ENCODE data around the gene SLC51B. TPM values are rescaled to one million over a fixed set of nuclear protein-coding genes. Genes with fewer than 3 reads are reported as not detected.

The SLC51B gene
- total RNA-seq (2022; extraction: Qiagen RNA extraction): 11.4 to 16.4 TPM (median 12.7 TPM) in 5 replicates

DNA sequence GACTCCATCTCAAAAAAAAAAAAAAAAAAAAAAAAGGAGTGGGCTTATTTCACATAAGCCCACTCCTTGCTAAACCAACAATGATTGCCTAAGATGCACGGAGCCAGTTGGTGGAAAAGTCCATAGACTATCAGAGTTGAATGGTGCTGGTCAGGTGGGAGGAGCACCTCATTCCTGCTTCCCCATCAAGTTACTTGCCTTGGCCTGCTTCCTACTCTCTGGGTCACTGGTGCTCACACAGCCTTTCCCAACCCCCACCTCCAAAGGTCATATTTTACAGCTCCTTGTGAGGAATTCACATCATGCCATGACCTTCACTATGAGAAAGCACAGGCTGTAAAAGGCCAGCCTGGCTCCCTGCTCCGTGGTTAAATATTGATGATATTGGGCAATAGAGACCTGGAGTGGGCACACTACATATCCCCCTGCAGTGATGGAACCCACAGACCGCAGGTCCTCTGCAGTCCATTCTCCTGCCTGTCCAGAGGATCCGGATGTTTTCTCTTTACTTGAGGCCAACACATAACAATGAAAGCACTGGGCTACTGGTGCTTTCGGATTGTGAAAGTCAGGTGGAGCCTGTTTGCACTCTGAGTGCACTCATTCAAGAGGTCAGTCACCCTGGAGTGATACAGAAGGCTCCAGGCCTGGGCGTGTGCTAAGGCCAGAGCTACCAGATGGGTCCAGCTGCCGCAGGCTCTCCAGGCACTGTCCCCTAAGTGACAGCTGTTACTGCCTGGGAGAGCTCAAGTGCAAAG, at the start of gene SLC51B:
Gene SLC51B, plus strand, starts transcription at position 664 of the 758 bp plus-strand sequence. CDS start 4,618 bp downstream, outside the sequence.

DNA sequence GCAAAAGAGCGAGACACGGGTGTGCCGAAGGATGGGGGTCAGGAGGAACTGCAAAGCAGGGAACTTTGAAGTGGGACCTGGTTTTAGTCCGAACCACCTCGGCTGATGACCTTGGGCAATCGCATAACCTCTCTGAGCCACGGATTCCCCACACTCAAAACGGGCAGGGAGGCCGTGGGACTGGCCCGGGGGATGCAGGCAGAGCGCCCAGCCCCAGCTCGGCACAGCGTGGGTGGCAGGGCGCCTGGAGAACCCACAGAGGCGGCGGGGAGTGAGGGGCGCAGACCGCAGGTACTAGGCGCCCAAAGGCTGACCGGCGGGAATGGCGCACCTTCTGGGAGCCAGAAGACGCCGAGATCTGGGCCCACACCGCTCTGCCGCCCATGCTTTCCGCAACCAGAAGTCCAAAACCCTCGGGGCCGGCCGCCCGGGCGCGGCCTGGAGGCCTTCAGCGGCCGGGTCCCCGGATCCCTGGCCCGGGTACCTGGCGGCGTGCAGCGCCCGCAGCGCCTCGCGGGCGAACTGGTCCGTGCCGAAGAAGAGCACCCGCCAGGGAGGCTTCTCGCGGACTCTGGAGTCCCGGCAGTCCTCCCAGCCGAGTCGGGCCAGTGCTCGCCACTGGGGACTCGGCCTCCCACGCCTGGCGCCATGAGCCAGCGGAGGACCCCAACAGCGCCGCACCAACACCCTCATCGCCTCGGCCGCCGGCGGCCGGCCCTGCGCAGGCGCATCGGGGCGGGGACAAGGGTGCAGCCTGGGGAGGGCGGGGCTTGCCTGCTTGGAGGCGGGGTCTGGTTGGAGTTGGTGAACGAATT, 16.1 kb upstream of the SLC51B start, which contains the start of gene MTFMT:
Gene MTFMT, minus strand, starts transcription at position 719 of the 815 bp plus-strand sequence. Its CDS starts 26 bp downstream, at position 693.

DNA sequence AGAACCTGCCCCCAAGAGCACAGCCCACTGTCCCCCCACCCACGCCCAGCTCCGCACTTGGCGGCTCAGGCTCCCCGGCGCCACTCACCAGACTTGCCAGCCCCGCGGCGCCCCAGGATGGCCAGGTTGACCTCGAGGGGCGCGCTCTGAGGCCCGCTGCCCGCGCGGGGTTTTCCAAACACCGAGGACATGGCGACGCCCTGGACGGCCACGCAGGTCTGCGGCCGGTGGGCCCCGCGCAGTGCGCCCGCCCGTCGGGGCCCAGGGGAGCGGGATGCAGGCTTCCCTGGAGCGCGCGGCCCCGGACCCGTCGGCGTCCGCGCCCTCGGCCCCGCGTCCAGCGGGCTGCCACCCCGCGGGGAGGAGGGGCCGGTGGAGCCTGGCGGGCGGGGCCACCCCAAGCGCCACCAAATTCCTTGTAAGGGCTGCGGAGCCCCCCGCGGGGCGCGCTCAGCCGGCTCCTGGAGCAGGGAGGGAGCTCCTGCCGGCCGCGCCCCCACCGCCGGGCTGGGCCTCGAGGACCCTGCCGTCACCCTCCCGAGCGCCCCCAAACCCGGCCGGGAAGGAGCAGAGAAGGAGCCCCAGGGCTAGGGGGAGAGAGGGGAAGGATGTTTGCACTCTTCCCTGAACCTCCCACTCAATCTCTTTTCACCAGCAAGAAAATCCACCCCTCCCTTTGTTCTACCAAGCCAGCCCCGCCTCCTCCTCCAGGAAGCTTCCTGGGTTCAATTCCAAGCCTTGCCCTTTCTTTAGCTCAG, 22.6 kb downstream of the SLC51B start, which contains the start of gene RASL12:
Gene RASL12, minus strand, starts transcription at position 347 of the 758 bp plus-strand sequence. Its CDS starts 156 bp downstream, at position 191.

DNA sequence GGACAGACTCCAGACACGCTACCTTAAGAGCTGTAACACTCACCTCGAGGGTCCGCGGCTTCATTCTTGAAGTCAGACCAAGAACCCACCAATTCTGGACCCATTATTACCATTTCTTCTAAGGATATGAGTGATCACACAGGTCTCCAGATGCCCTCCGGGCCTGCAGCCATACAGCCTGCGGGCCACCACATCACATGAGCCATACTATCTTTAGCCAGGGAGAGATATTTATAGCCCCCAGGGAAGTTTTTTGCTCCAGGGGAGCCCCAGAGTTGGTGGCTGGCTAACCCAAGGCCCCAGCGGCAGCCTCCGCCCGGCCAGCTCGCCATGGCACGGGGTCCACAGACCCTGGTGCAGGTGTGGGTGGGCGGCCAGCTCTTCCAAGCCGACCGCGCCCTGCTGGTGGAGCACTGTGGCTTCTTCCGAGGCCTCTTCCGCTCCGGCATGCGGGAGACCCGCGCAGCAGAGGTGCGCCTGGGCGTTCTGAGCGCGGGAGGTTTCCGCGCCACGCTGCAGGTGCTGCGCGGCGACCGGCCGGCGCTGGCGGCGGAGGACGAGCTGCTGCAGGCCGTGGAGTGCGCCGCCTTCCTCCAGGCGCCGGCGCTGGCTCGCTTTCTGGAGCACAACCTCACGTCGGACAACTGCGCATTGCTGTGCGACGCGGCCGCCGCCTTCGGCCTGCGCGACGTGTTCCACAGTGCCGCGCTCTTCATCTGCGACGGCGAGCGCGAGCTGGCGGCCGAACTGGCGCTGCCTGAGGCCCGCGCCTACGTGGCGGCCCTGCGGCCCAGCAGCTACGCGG, 31.5 kb downstream of the SLC51B start, which contains the start of gene KBTBD13:
Gene KBTBD13, plus strand, starts transcription at position 261 of the 805 bp plus-strand sequence. Its CDS starts 70 bp downstream, at position 331.

Other genes with a start within 250 kb of the SLC51B start
- 12.6 to 23.0 TPM (median 19.2 TPM) in 5 replicates for gene PIF1, start 219.7 kb upstream of the SLC51B start, total RNA-seq (2022; extraction: Qiagen RNA extraction)
- 5.3 to 6.2 TPM (median 5.7 TPM) in 5 replicates for gene PLEKHO2, start 203.5 kb upstream of the SLC51B start, total RNA-seq (2022; extraction: Qiagen RNA extraction)
- 1.5 to 2.0 TPM (median 1.6 TPM) in 5 replicates for gene ANKDD1A, start 133.5 kb upstream of the SLC51B start, total RNA-seq (2022; extraction: Qiagen RNA extraction)
- 120 to 134 TPM (median 125 TPM) in 5 replicates for gene SPG21, start 55.5 kb upstream of the SLC51B start, total RNA-seq (2022; extraction: Qiagen RNA extraction)
- 25.0 to 28.1 TPM (median 26.6 TPM) in 5 replicates for gene MTFMT, start 15.7 kb upstream of the SLC51B start, total RNA-seq (2022; extraction: Qiagen RNA extraction)
- gene RASL12, start 22.6 kb downstream of the SLC51B start, total RNA-seq (2022; extraction: Qiagen RNA extraction): 0.06 to 0.16 TPM (median 0.12 TPM) in 5 replicates
- gene KBTBD13, start 31.4 kb downstream of the SLC51B start, total RNA-seq (2022; extraction: Qiagen RNA extraction): not detected in 5 replicates
- 0.53 to 1.1 TPM (median 0.91 TPM) in 5 replicates for gene UBAP1L, start 69.8 kb downstream of the SLC51B start, total RNA-seq (2022; extraction: Qiagen RNA extraction)
- gene PDCD7, start 88.4 kb downstream of the SLC51B start, total RNA-seq (2022; extraction: Qiagen RNA extraction): 25.5 to 27.7 TPM (median 26.8 TPM) in 5 replicates
- 35.0 to 61.0 TPM (median 47.0 TPM) in 5 replicates for gene CLPX, start 140.0 kb downstream of the SLC51B start, total RNA-seq (2022; extraction: Qiagen RNA extraction)
- 0.06 to 0.09 TPM (median 0.07 TPM) in 5 replicates for gene CILP, start 166.1 kb downstream of the SLC51B start, total RNA-seq (2022; extraction: Qiagen RNA extraction)
- 9.7 to 11.7 TPM (median 10.3 TPM) in 5 replicates for gene PARP16, start 241.5 kb downstream of the SLC51B start, total RNA-seq (2022; extraction: Qiagen RNA extraction)

All from A549 treated with CORT108297 at 1 μM for 4 hours (cell line).